ENCODE data around the gene STRIP1.
A peak's percentile ranks its signal among the peaks of the same experiment; 100 is the strongest.

STRIP1 gene

GRCh38 chr1:110034451-110035235 is at the start of gene STRIP1:
Gene STRIP1 (plus strand): TSS chr1:110034624. CDS start chr1:110034638, 14 bp downstream.
- peak; percentile 83 for DNase-seq

GRCh38 chr1:109985247-109986053 is 49.0 kb upstream of the STRIP1 start:
- DNase-seq = no peak

GRCh38 chr1:109986054-109986444 is 48.4 kb upstream of the STRIP1 start:
- DNase-seq = no peak

GRCh38 chr1:109988349-109988914 is 46.0 kb upstream of the STRIP1 start:
- DNase-seq = no peak

- no peak for DNase-seq
Measured at GRCh38 chr1:109989506-109990301, 44.7 kb upstream of the STRIP1 start.

GRCh38 chr1:109990302-109990653 is 44.1 kb upstream of the STRIP1 start:
- no peak for DNase-seq

GRCh38 chr1:109991400-109991925 is 43.0 kb upstream of the STRIP1 start:
- DNase-seq = no peak

- no peak for DNase-seq
Measured at GRCh38 chr1:109993885-109994284, 40.5 kb upstream of the STRIP1 start.

GRCh38 chr1:109994654-109995053 is 39.8 kb upstream of the STRIP1 start:
- no peak for DNase-seq

- DNase-seq = no peak
Measured at GRCh38 chr1:109995536-109995935, 38.9 kb upstream of the STRIP1 start.

- DNase-seq = no peak
Measured at GRCh38 chr1:109996476-109996875, 37.9 kb upstream of the STRIP1 start.

GRCh38 chr1:109997204-109997866 is 37.1 kb upstream of the STRIP1 start:
- DNase-seq = no peak

- DNase-seq = no peak
Measured at GRCh38 chr1:109997867-109998229, 36.6 kb upstream of the STRIP1 start.

- no peak for DNase-seq
Measured at GRCh38 chr1:110002695-110003094, 31.7 kb upstream of the STRIP1 start.

- DNase-seq = no peak
Measured at GRCh38 chr1:110003747-110004428, 30.5 kb upstream of the STRIP1 start.

- DNase-seq = no peak
Measured at GRCh38 chr1:110004583-110004982, 29.8 kb upstream of the STRIP1 start.

GRCh38 chr1:110005971-110006370 is 28.5 kb upstream of the STRIP1 start:
- no peak for DNase-seq

- no peak for DNase-seq
Measured at GRCh38 chr1:110006516-110006915, 27.9 kb upstream of the STRIP1 start.

GRCh38 chr1:110007046-110007830 is 27.2 kb upstream of the STRIP1 start:
- no peak for DNase-seq

GRCh38 chr1:110008971-110009565 is 25.4 kb upstream of the STRIP1 start:
- DNase-seq = no peak

All from NCI-H1048 (cell line).